ENCODE results near the gene NKD1. TPM values are rescaled to one million over a fixed set of nuclear protein-coding genes. Genes with fewer than 3 reads are reported as not detected.

The NKD1 gene
- polyA plus RNA-seq, 4 donors, result 10.4 to 14.6 (median 13.2) TPM

GRCh38 chr16:50597563-50598255 lies 49.5 kb downstream of the NKD1 start:
- DNase-seq (ENCODE audit: low read depth in 4 of 4, low spot score in 2 of 4), result no peak

- no peak for DNase-seq (ENCODE audit: low read depth in 4 of 4, low spot score in 2 of 4)
Observed at GRCh38 chr16:50598256-50598894, 50.2 kb downstream of the NKD1 start.

DNA sequence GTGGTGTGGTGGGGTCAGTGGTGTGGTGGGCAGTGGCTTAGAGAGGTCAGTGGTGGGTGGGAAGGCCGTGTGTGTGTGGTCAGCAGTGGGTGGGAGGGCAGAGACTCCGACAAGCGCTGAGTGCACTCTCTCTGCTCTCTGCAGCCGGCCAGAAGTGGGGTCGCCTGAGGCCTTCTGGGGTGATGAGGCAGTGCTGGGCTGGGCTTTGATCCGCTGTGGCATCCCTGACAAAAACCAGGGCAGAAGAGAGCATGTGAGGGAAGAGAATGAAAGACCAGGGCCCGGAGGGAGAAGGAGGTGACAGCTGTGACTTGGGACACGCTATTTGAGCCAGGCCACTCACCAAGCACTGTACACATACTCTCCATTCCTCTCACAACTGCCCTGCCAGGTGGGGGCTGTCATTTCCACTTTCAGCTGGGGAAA lies 50.8 kb downstream of the NKD1 start:
- DNase-seq (ENCODE audit: low read depth in 4 of 4, low spot score in 2 of 4), result no peak

- no peak for DNase-seq (ENCODE audit: low read depth in 4 of 4, low spot score in 2 of 4)
Observed at GRCh38 chr16:50599494-50599893, 51.3 kb downstream of the NKD1 start.

DNA sequence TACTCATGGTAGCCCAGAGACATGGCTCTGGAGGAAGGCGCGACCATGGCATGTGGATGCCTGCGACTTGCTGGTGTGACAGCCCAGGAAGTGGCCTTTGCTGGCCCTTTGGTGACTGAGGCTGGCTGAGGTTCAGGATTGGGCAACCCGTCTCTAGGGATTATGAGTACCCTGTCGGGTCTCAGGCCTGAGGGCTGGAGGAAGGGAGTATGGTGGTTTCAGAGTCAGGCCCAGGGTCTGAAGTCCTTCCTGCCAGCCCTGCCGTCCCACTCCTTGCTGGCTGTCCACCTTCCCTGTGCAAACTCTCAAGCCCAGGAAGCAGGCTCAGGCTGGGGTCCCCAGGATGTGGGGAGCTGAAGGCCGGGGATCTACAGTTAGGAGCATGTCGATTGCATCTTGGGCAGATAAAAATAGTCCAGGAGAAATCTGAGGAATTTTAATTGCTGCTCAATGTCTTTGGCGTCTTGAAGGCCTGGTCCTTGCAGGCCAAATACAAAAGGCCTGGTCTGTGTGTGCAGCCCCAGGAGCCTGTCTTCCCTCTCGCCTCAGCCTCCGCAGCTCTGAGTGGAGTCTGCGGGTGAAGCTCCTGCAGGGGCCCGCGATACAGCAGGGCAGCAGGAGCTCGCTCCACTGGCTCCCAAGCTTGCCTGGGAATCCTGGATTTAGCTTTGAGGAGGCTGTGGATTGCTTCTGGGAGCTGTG lies 52.5 kb downstream of the NKD1 start:
- DNase-seq (ENCODE audit: low read depth in 4 of 4, low spot score in 2 of 4), result no peak

DNA sequence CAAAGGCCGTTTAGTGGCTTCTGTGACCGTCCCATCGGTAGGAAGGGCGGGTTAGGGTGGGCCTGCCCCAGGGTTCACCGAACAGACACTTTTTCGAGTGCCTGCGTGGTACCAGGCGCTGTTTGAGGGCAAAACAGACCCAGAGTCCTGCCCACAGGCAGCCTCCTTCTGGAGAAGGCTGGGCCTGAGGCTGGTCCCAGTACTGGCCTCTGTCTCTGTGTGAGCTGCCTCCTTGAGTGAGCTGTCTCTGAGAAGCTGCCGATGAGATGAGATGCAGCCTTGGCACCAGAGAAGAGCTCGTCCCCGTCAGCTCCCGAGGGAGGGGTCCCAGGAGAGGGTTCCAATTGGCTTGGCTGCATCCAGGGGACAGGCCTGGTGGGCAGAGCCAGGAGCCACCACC lies 53.1 kb downstream of the NKD1 start:
- DNase-seq (ENCODE audit: low read depth in 4 of 4, low spot score in 2 of 4), result no peak

DNA sequence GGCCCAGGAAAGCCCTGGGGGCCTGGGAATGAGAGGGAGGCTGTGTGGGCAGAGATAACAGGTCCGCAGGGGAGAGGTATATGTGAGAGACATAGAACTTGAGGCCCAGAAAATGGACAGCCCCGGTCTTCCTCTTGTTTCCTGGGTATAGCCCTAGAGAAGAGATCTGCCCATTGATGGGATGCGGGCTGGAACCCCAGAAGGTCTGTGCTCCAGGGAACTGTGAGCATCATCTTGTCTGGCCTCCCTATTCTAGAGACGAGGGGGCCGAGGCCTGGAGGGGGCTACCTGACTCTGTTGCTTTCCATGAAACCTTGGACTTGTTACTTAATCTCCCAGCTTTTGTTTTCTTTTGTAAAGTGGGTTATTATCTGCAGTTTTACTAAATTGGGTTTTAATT lies 53.9 kb downstream of the NKD1 start:
- no peak for DNase-seq (ENCODE audit: low read depth in 4 of 4, low spot score in 2 of 4)

- no peak for DNase-seq (ENCODE audit: low read depth in 4 of 4, low spot score in 2 of 4)
Observed at GRCh38 chr16:50602531-50603205, 54.5 kb downstream of the NKD1 start.

DNA sequence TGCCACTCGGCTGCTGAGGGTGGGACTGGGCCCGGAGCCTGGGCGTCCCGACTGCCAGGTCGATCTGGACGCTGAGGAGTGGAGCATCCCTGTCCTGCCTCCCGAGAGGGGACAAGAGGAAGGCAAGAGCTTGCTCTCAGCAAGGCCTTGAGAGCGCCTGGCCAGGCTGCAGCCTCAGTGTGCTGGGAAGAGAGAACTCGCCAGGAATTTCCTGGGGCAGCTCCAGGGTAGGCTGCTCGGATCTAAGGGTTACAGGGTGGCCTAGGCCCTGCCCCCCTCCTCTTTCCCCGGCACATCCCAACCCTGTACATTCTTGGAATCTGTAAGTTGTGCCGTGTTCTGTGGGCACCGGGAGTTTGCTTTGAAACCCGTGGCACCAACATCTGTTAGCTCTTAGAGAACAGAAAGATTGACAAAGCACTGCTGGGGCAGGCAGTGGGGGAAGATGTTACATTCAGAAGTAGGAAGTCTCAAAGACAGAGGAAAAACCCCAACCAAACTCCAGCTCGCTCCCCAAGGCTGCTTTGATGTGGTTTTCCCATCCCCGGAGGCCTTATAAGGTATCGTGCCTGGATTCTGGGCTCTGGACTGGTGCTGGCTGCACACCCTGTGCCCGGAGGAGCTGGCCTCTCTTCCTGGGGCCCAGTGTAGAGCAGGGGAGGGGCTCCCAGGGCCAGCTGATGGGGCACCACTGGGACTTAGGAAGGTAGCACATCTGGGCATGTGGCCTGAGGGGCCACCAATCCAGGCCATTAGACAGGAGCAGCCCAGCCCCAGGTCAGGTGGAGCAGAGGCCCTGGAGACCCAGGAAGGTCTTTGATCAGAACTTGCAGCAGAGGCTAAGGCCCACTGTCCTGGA lies 55.2 kb downstream of the NKD1 start:
- no peak for DNase-seq (ENCODE audit: low read depth in 4 of 4, low spot score in 2 of 4)

- DNase-seq (ENCODE audit: low read depth in 4 of 4, low spot score in 2 of 4), result no peak
Observed at GRCh38 chr16:50604065-50604418, 55.8 kb downstream of the NKD1 start.

- no peak for DNase-seq (ENCODE audit: low read depth in 4 of 4, low spot score in 2 of 4)
Observed at GRCh38 chr16:50604610-50605009, 56.4 kb downstream of the NKD1 start.

DNA sequence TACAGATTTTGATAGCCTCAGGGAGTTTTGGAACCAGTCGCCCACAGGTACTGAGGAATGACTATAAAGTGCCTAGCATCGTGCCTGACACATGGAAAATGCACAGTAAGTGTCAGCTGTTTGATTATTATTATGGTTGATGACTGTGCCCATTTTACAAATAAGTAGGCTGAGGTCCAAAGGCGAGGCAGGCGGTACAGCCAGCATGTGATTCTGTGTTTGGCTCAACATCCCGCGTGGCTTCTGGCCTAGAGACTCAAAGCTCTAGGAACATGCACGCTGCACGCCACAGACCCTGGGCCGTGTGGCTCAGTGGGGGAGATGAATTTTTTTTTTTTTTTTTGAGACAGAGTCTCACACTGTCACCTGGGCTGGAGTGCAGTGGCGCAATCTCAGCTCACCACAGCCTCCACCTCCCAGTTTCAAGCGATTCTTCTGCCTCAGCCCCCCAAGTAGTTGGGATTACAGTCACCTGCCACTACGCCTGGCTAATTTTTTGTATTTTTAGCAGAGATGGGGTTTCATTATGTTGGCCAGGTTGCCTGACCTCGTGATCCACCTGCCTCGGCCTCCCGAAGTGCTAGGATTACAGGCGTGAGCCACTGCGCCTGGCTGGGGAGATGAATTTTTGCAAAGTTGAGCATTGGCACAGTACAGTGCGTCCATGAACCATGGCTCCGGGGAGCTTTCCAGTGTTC lies 57.7 kb downstream of the NKD1 start:
- no peak for DNase-seq (ENCODE audit: low read depth in 4 of 4, low spot score in 2 of 4)

DNA sequence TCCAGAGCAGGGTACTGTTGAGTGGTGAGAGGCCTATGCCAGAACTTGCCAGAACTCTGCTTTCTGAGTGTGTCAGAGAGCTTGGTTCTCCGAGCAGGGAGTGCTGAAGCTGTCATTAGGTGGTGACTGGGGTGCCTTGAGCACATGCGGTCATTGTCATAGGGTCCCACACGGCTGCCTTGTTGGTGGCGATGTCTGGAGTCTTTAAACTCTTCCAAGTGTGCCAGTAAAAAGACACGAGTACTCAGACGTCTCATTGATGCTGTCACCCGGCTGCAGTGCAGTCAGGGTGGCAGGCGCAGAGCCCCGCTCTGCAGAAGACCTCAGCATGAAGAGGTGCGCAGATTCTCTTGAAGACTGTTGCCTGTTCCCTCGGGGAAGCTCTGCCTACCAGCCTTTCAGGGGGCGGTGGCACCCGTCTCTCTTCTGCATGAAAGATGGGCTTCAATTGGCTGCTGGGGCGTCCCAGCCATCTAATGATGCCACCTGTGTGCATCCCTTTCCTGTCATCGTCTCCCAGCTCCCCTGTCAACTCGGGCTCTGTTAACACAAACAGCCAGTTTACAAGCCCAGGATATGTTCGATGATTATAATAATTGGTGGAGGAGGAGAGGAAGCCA lies 58.3 kb downstream of the NKD1 start:
- DNase-seq (ENCODE audit: low read depth in 4 of 4, low spot score in 2 of 4), result no peak

GRCh38 chr16:50607051-50607431 lies 58.8 kb downstream of the NKD1 start:
- DNase-seq (ENCODE audit: low read depth in 4 of 4, low spot score in 2 of 4), result no peak

- no peak for DNase-seq (ENCODE audit: low read depth in 4 of 4, low spot score in 2 of 4)
Observed at GRCh38 chr16:50607447-50607846, 59.3 kb downstream of the NKD1 start.

DNA sequence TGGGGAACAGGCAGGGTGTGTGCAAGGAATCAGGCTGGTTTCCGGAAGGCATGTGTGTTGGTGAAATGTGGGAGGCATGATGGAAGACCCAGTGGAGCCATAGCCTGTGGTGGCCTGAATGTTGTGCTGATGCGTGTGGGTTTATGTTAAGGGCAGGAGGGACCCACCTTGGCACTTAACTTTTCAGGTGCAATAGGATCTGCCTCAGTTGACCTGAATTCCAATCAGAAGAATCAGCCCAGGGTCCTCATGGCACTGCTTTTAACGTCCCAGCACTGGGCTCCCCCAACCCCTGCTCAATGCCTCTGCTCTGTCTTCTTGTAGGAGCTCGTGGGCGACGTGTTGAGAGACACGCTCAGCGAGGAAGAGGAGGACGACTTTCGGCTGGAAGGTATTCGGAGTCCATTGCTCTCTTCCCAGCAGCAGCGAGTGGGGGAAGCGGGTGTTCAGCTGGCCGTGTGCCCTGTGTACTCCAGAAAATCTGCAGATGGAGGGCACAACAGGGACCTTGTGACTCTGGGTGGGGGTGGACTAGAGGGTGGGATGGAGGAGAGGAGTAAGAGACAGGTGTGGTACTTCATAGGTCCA lies 59.9 kb downstream of the NKD1 start:
- DNase-seq (ENCODE audit: low read depth in 4 of 4, low spot score in 2 of 4), result no peak

GRCh38 chr16:50609049-50609448 lies 60.9 kb downstream of the NKD1 start:
- no peak for DNase-seq (ENCODE audit: low read depth in 4 of 4, low spot score in 2 of 4)

GRCh38 chr16:50609471-50609870 lies 61.3 kb downstream of the NKD1 start:
- DNase-seq (ENCODE audit: low read depth in 4 of 4, low spot score in 2 of 4), result no peak

Data from left renal cortex interstitium (tissue), 4 donors.